OCI-LY1 (cell line): ENCODE measurements around the gene FNIP2.

ENCODE experiments used
- EZH2 ChIP-seq: fragments of 200-600 bp; sonication (generic), shearing (Covaris generic); IDR thresholded peaks from 2 replicates; pipeline ENCODE4 v1.8.0; 2017; ENCODE audit warnings: borderline replicate concordance, mixed run types, mild to moderate bottlenecking, antibody characterized with exemption, low read length, moderate library complexity, mixed read lengths
- TF ChIP-seq, protein P1 (sequence below): fragments of 200-600 bp; sonication (generic), shearing (Covaris generic); IDR thresholded peaks from 2 replicates; pipeline ENCODE4 v1.5.1; 2017; ENCODE audit warnings: mild to moderate bottlenecking, antibody characterized with exemption, low read length, moderate library complexity, mixed read lengths

DNA sequence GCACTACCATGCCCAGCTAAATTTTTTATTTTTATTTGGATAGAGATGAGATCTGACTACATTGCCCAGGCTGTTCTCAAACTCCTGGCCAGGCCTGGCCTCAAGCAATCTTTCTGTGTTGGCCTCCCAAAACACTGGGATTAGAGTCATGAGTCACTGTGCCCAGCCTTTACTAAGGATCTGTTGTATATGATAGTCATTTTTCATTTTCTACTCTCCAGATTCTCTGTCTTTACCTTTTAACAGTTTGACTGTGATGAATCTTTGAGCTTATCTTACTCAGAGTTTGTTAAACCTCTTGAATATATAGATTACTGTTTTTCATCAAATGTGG lies 161.8 kb downstream of the FNIP2 start:
- TF ChIP-seq, protein P1, sequence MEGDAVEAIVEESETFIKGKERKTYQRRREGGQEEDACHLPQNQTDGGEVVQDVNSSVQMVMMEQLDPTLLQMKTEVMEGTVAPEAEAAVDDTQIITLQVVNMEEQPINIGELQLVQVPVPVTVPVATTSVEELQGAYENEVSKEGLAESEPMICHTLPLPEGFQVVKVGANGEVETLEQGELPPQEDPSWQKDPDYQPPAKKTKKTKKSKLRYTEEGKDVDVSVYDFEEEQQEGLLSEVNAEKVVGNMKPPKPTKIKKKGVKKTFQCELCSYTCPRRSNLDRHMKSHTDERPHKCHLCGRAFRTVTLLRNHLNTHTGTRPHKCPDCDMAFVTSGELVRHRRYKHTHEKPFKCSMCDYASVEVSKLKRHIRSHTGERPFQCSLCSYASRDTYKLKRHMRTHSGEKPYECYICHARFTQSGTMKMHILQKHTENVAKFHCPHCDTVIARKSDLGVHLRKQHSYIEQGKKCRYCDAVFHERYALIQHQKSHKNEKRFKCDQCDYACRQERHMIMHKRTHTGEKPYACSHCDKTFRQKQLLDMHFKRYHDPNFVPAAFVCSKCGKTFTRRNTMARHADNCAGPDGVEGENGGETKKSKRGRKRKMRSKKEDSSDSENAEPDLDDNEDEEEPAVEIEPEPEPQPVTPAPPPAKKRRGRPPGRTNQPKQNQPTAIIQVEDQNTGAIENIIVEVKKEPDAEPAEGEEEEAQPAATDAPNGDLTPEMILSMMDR, result no peak
- TF ChIP-seq EZH2, result no peak
